HCT116 (cell line): ENCODE results near the gene DMGDH. TPM values are rescaled to one million over a fixed set of nuclear protein-coding genes. Genes with fewer than 3 reads are reported as not detected.

ENCODE experiments used
- ATAC-seq: fragments of 200-7000 bp; cut with Tn5 transposase; 2 replicates; pipeline ENCODE4 v1.9.1; 2020; ENCODE audit warnings: mild to moderate bottlenecking, moderate library complexity
- BruUV-seq: library from RNA; stranded (reverse); fragments of 400-500 nt; replicated peaks from 2 replicates; lab custom pipeline; 2021; lab: Mats Ljungman, UMichigan
- CTCF ChIA-PET: fragments of 300-600 bp; sonication (Branson Sonifier 250); formaldehyde crosslinking; loops from one replicate; lab custom pipeline; 2021; ENCODE audit warnings: antibody characterized with exemption; lab: Charles Lee
- POLR2A ChIA-PET: fragments of 300-600, 350-600 bp; sonication (Branson Sonifier 250); formaldehyde crosslinking; loops from one replicate; lab custom pipeline; 2021; ENCODE audit warnings: antibody characterized with exemption; lab: Charles Lee
- RAD21 ChIA-PET, 2 experiments: fragments of 300-600 bp; sonication (Branson Sonifier 250); formaldehyde crosslinking; loops; one replicate each; lab custom pipeline; 2023; ENCODE audit warnings: low total read pairs in 2 of 2; ENCODE audit not compliant: uncharacterized antibody in 2 of 2, unreplicated experiment in 2 of 2, low non-redundant PET in 1 of 2; lab: Charles Lee
- DNase-seq: peaks from one replicate; pipeline ENCODE4 v3.0.0-alpha.2; 2010; ENCODE audit warnings: low read depth, low spot score
- H2AFZ ChIP-seq: fragments of 200-600 bp; shearing (Covaris generic), sonication (generic); 2 replicates; pipeline ENCODE4 v1.6.1; 2017; ENCODE audit warnings: low read depth, mixed run types, mixed read lengths, antibody characterized with exemption, low read length; ENCODE audit not compliant: poor library complexity, severe bottlenecking
- H3K27ac ChIP-seq: 2 replicates; pipeline ENCODE4 v1.5.1; 2012; ENCODE audit warnings: low read depth, low read length
- H3K27me3 ChIP-seq: fragments of 200-600 bp; sonication (generic); 2 replicates; pipeline ENCODE4 v1.6.1; 2016; ENCODE audit warnings: mixed run types, low read length, mixed read lengths; ENCODE audit not compliant: insufficient read depth
- H3K36me3 ChIP-seq, 2 experiments: fragments of 200-500 bp in 1 of 2; fragments of 200-600 bp in 1 of 2; sonication (Bioruptor generic) in 1 of 2; sonication (generic) in 1 of 2; 2 replicates each; pipeline versions ENCODE4 v1.5.1 to v1.6.1; 2014 to 2016; ENCODE audit warnings: low read length in 2 of 2, inconsistent platforms in 1 of 2, mixed read lengths in 1 of 2, mixed run types in 1 of 2; ENCODE audit not compliant: insufficient read depth in 2 of 2, control insufficient read depth in 1 of 2
- H3K4me1 ChIP-seq, 2 experiments: fragments of 200-600 bp in 1 of 2; sonication (generic) in 1 of 2; 2 replicates each; pipeline versions ENCODE4 v1.5.1 to v1.6.1; 2012 to 2017; ENCODE audit warnings: low read length in 2 of 2, inconsistent platforms in 1 of 2, mild to moderate bottlenecking in 1 of 2, mixed read lengths in 1 of 2, mixed run types in 1 of 2, moderate library complexity in 1 of 2; ENCODE audit not compliant: insufficient read depth in 2 of 2, control insufficient read depth in 1 of 2
- H3K4me2 ChIP-seq: fragments of 200-600 bp; sonication (generic); 2 replicates; pipeline ENCODE4 v1.6.1; 2017; ENCODE audit warnings: mixed run types, low read length, mixed read lengths
- H3K4me3 ChIP-seq, 2 experiments: fragments of 200-600 bp in 1 of 2; sonication (generic) in 1 of 2; replicated peaks in 1 of 2; 2 replicates each; pipeline ENCODE4 v1.5.1; 2011 to 2016; ENCODE audit warnings: low read length in 2 of 2, control low read depth in 1 of 2, low read depth in 1 of 2, mild to moderate bottlenecking in 1 of 2, mixed read lengths in 1 of 2, mixed run types in 1 of 2
- H3K79me2 ChIP-seq: fragments of 200-600 bp; sonication (generic); 2 replicates; pipeline ENCODE4 v1.6.1; 2017; ENCODE audit warnings: mild to moderate bottlenecking, mixed run types, low read length, moderate library complexity, mixed read lengths; ENCODE audit not compliant: insufficient read depth
- H3K9ac ChIP-seq: fragments of 200-600 bp; sonication (generic); 2 replicates; pipeline ENCODE4 v1.6.1; 2016; ENCODE audit warnings: low read length, mixed read lengths
- H3K9me2 ChIP-seq: fragments of 200-600 bp; sonication (generic), shearing (Covaris generic); 2 replicates; pipeline ENCODE4 v1.6.1; 2017; ENCODE audit warnings: mixed run types, mild to moderate bottlenecking, moderate library complexity; ENCODE audit not compliant: insufficient read depth
- H3K9me3 ChIP-seq, 2 experiments: fragments of 200-500 bp in 1 of 2; fragments of 200-600 bp in 1 of 2; sonication (Bioruptor generic) in 1 of 2; sonication (generic) in 1 of 2; 2 replicates each; pipeline ENCODE4 v1.6.1; 2014 to 2017; ENCODE audit warnings: low read length in 2 of 2, mixed read lengths in 2 of 2, inconsistent platforms in 1 of 2, low read depth in 1 of 2, mild to moderate bottlenecking in 1 of 2, mixed run types in 1 of 2, moderate library complexity in 1 of 2; ENCODE audit not compliant: control insufficient read depth in 1 of 2, insufficient read depth in 1 of 2
- H4K20me1 ChIP-seq: fragments of 200-600 bp; sonication (generic), shearing (Covaris generic); 2 replicates; pipeline ENCODE4 v1.6.1; 2017; ENCODE audit warnings: mixed run types, mild to moderate bottlenecking, moderate library complexity; ENCODE audit not compliant: insufficient read depth
- CTCF ChIP-seq, 3 experiments: fragments of 200-600 bp in 1 of 3; sonication (generic) in 1 of 3; IDR thresholded peaks in 2 of 3; conservative IDR thresholded peaks in 1 of 3; 2 replicates each; pipeline ENCODE4 v1.5.1; 2012 to 2017; ENCODE audit warnings: low read depth in 2 of 3, low read length in 2 of 3, antibody characterized with exemption in 1 of 3, borderline replicate concordance in 1 of 3, control low read depth in 1 of 3, mild to moderate bottlenecking in 1 of 3, mixed read lengths in 1 of 3, mixed run types in 1 of 3, moderate library complexity in 1 of 3; ENCODE audit not compliant: insufficient read depth in 1 of 3
- ELF1 ChIP-seq: IDR thresholded peaks from 2 replicates; pipeline ENCODE4 v1.6.1; 2012; ENCODE audit warnings: low read depth, borderline replicate concordance
- FOSL1 ChIP-seq: IDR thresholded peaks from 2 replicates; pipeline ENCODE4 v1.6.1; 2012; ENCODE audit warnings: low read depth
- RAD21 ChIP-seq: IDR thresholded peaks from 2 replicates; pipeline ENCODE4 v1.6.1; 2012; ENCODE audit warnings: low read depth, mild to moderate bottlenecking
- YY1 ChIP-seq: IDR thresholded peaks from 2 replicates; pipeline ENCODE4 v1.6.1; 2011; ENCODE audit warnings: low read length, low read depth, moderate library complexity, mild to moderate bottlenecking; ENCODE audit not compliant: insufficient replicate concordance; ENCODE audit errors: extremely low read depth
- ZFX ChIP-seq: fragments of 450-650 bp; IDR thresholded peaks from 2 replicates; pipeline ENCODE4 v1.6.1; 2017
- intact Hi-C: fragments of 100-400 bp; cut with micrococcal nuclease; formaldehyde crosslinking; loops from 2 replicates; pipeline ENCODE4 v1.10.0; 2022
- total RNA-seq: library from RNA; stranded (reverse); gene quantifications from one replicate; pipeline ENCODE4 v1.2.1, GENCODE V29; 2021; ENCODE audit not compliant: unreplicated experiment

DMGDH gene
- total RNA-seq, 1 experiment from 2014 or later, result 2.3 TPM

- ATAC-seq (peak; percentile 68), DNase-seq (peak; percentile 33)
- no peaks in the 10 kb centered on the region for H3K9me2 ChIP-seq
- intact Hi-C loops, result loop anchor here (1.0 to 10.0 kb wide), 5 partner anchors 85 to 510 kb away; no protein-coding TSS in a partner anchor
- no TSS peak for BruUV-seq
- H3K36me3 ChIP-seq, result no peaks in the 10 kb centered on the region
- TF ChIP-seq YY1, result no peak
- peak; percentile 91 for TF ChIP-seq RAD21
- TF ChIP-seq CTCF (IDR thresholded peaks at IDR 0.05 in 2 of 3, conservative IDR thresholded peaks at IDR 0.05 in 1 of 3; ENCODE audit: borderline replicate concordance in 1 of 3, insufficient read depth in 1 of 3, low read depth in 2 of 3, low read length in 2 of 3), result peak; percentile 89 to 96 (median 93)
- H2AFZ ChIP-seq, result peak overlapping the region; percentile 91
- CTCF ChIA-PET, result interaction anchor here (0.6 to 9.1 kb wide), 42 partner anchors 9 to 1059 kb away, joined by 3 to 373 read pairs (median 5); no protein-coding TSS in a partner anchor
- no peaks in the 10 kb centered on the region for H3K79me2 ChIP-seq
- no peak overlapping the region for H3K9ac ChIP-seq
- no peak overlapping the region for H3K4me3 ChIP-seq
- POLR2A ChIA-PET, result interaction anchor here (1.3 to 1.4 kb wide), 2 partner anchors 108 to 440 kb away, joined by 4 to 7 read pairs; no protein-coding TSS in a partner anchor
- H3K4me2 ChIP-seq, result peak overlapping the region; percentile 51
- H4K20me1 ChIP-seq, result no peaks in the 10 kb centered on the region
- no peak overlapping the region for H3K27ac ChIP-seq
- RAD21 ChIA-PET, result interaction anchor here (1.0 to 1.6 kb wide), 7 partner anchors 106 to 1059 kb away, joined by 3 to 44 read pairs (median 5); no protein-coding TSS in a partner anchor
- no peaks in the 10 kb centered on the region for H3K9me3 ChIP-seq
- H3K4me1 ChIP-seq, result peaks cover 2 to 15% of the 10 kb centered on the region in 2 experiments; a peak in 2 of 4 replicates
- no peaks in the 10 kb centered on the region for H3K27me3 ChIP-seq
Measured at GRCh38 chr5:79025054-79025472, 44.4 kb downstream of the DMGDH start.

GRCh38 chr5:79023947-79024346 is 45.5 kb downstream of the DMGDH start:
- H3K4me2 ChIP-seq, result no peak overlapping the region
- no peaks in the 10 kb centered on the region for H3K9me3 ChIP-seq
- POLR2A ChIA-PET, result interaction anchor here (1.4 kb wide), 1 partner anchor 442 kb away, joined by 4 read pairs; no protein-coding TSS in a partner anchor
- no peak for TF ChIP-seq ELF1
- 0 out of 6 replicates have a peak, but pooled peaks of 1 of the 3 experiments have one; percentile 1 for TF ChIP-seq CTCF (IDR thresholded peaks at IDR 0.05 in 2 of 3, conservative IDR thresholded peaks at IDR 0.05 in 1 of 3; ENCODE audit: borderline replicate concordance in 1 of 3, insufficient read depth in 1 of 3, low read depth in 2 of 3, low read length in 2 of 3)
- TF ChIP-seq ZFX, result no peak
- TF ChIP-seq FOSL1, result no peak
- CTCF ChIA-PET, result interaction anchor here (1.1 to 9.1 kb wide), 9 partner anchors 83 to 1060 kb away, joined by 3 to 373 read pairs (median 9); no protein-coding TSS in a partner anchor
- H4K20me1 ChIP-seq, result no peaks in the 10 kb centered on the region
- no TSS peak for BruUV-seq
- no peak overlapping the region for H3K9ac ChIP-seq
- peaks cover 2 to 15% of the 10 kb centered on the region in 2 experiments; a peak in 2 of 4 replicates for H3K4me1 ChIP-seq
- no peaks in the 10 kb centered on the region for H3K36me3 ChIP-seq
- H3K27ac ChIP-seq, result no peak overlapping the region
- ATAC-seq (no peak), DNase-seq (no peak)
- H3K4me3 ChIP-seq, result no peak overlapping the region
- no peaks in the 10 kb centered on the region for H3K9me2 ChIP-seq
- RAD21 ChIA-PET, result interaction anchor here in 1 of 2 experiments (1.0 to 2.1 kb wide), 4 partner anchors 109 to 1060 kb away, joined by 3 to 12 read pairs (median 6); no protein-coding TSS in a partner anchor
- H3K79me2 ChIP-seq, result no peaks in the 10 kb centered on the region
- no peak overlapping the region for H2AFZ ChIP-seq
- no peaks in the 10 kb centered on the region for H3K27me3 ChIP-seq
- intact Hi-C loops, result loop anchor here (2.0 to 10.0 kb wide), 3 partner anchors 511 to 1058 kb away; no protein-coding TSS in a partner anchor
